ENCODE measurements around the gene OR12D2. TPM values are rescaled to one million over a fixed set of nuclear protein-coding genes. Genes with fewer than 3 reads are reported as not detected.

OR12D2 gene
- polyA plus RNA-seq, 1 donor from 2014 or later = not detected

GRCh38 chr6:29388533-29388932, 6.9 kb upstream of the OR12D2 start:
- Histone ChIP-seq H3K36me3 (ENCODE audit: insufficient read depth, low read length) (no peaks in the 10 kb centered on the region), H4K20me1 (ENCODE audit: insufficient read depth) (no peaks in the 10 kb centered on the region), H3K79me2 (replicated peaks; ENCODE audit: insufficient read depth, low read length) (no peaks in the 10 kb centered on the region), H2AFZ (ENCODE audit: low read depth, low read length) (no peak overlapping the region), H3K9me3 (ENCODE audit: low read length) (no peaks in the 10 kb centered on the region), H3K27me3 (ENCODE audit: insufficient read depth, low read depth, low read length) (no peaks in the 10 kb centered on the region), H3K4me3 (ENCODE audit: low read length) (no peak overlapping the region), H3K9me2 (ENCODE audit: insufficient read depth, low read length) (no peaks in the 10 kb centered on the region), H3K4me2 (ENCODE audit: low read length) (no peak overlapping the region), H3K27ac (ENCODE audit: low read length) (no peak overlapping the region), H3K9ac (ENCODE audit: low read length) (no peak overlapping the region), H3F3A (ENCODE audit: insufficient read depth, low read length, poor library complexity, severe bottlenecking) (no peaks in the 10 kb centered on the region)
- TF ChIP-seq REST (IDR thresholded peaks at IDR 0.05; ENCODE audit: borderline replicate concordance) = no peak
- TF ChIP-seq CTCF (IDR thresholded peaks at IDR 0.05; ENCODE audit: poor library complexity, severe bottlenecking) = no peak
- TF ChIP-seq RAD21 (conservative IDR thresholded peaks at IDR 0.05) = no peak
- TF ChIP-seq EZH2 (IDR thresholded peaks at IDR 0.05; ENCODE audit: borderline replicate concordance, insufficient read depth, low read length, poor library complexity, severe bottlenecking) = no peak
- TF ChIP-seq TAF1 (IDR thresholded peaks at IDR 0.05; ENCODE audit: low read depth) = no peak
- no peak for TF ChIP-seq SMC3 (conservative IDR thresholded peaks at IDR 0.05; ENCODE audit: poor library complexity)
- TF ChIP-seq MXI1 (conservative IDR thresholded peaks at IDR 0.05; ENCODE audit: poor library complexity, severe bottlenecking) = no peak
- TF ChIP-seq EP300 (conservative IDR thresholded peaks at IDR 0.05; ENCODE audit: poor library complexity, severe bottlenecking) = no peak
- no peak for TF ChIP-seq POLR2AphosphoS5 (IDR thresholded peaks at IDR 0.05)

- H3K4me2 ChIP-seq (ENCODE audit: low read length) = no peak overlapping the region
- no peaks in the 10 kb centered on the region for H3F3A ChIP-seq (ENCODE audit: insufficient read depth, low read length, poor library complexity, severe bottlenecking)
- H3K27me3 ChIP-seq (ENCODE audit: insufficient read depth, low read depth, low read length) = no peaks in the 10 kb centered on the region
- H3K4me3 ChIP-seq (ENCODE audit: low read length) = no peak overlapping the region
- H3K9me3 ChIP-seq (ENCODE audit: low read length) = no peaks in the 10 kb centered on the region
- H3K27ac ChIP-seq (ENCODE audit: low read length) = no peak overlapping the region
- H3K9me2 ChIP-seq (ENCODE audit: insufficient read depth, low read length) = no peaks in the 10 kb centered on the region
- H3K9ac ChIP-seq (ENCODE audit: low read length) = no peak overlapping the region
- H3K36me3 ChIP-seq (ENCODE audit: insufficient read depth, low read length) = no peaks in the 10 kb centered on the region
- TF ChIP-seq REST (IDR thresholded peaks at IDR 0.05; ENCODE audit: borderline replicate concordance) (no peak), TAF1 (IDR thresholded peaks at IDR 0.05; ENCODE audit: low read depth) (no peak), POLR2AphosphoS5 (IDR thresholded peaks at IDR 0.05) (no peak), SMC3 (conservative IDR thresholded peaks at IDR 0.05; ENCODE audit: poor library complexity) (no peak), CTCF (IDR thresholded peaks at IDR 0.05; ENCODE audit: poor library complexity, severe bottlenecking) (no peak), EP300 (conservative IDR thresholded peaks at IDR 0.05; ENCODE audit: poor library complexity, severe bottlenecking) (no peak), EZH2 (IDR thresholded peaks at IDR 0.05; ENCODE audit: borderline replicate concordance, insufficient read depth, low read length, poor library complexity, severe bottlenecking) (no peak), MXI1 (conservative IDR thresholded peaks at IDR 0.05; ENCODE audit: poor library complexity, severe bottlenecking) (no peak), RAD21 (conservative IDR thresholded peaks at IDR 0.05) (no peak)
- H3K79me2 ChIP-seq (replicated peaks; ENCODE audit: insufficient read depth, low read length) = no peaks in the 10 kb centered on the region
- H2AFZ ChIP-seq (ENCODE audit: low read depth, low read length) = no peak overlapping the region
- H4K20me1 ChIP-seq (ENCODE audit: insufficient read depth) = no peaks in the 10 kb centered on the region
Observed at GRCh38 chr6:29399525-29399924, 4.1 kb downstream of the OR12D2 start.

All from neural cell (in vitro differentiated cells).